ENCODE results near the gene ARL6IP1. TPM values are rescaled to one million over a fixed set of nuclear protein-coding genes. Genes with fewer than 3 reads are reported as not detected.

ARL6IP1 gene
- total and polyA plus RNA-seq, 2 of the 13 experiments (the other 11 are each of a cell fraction or from before 2014, with no cell fraction given): 263 to 373 TPM

- TF ChIP-seq ZNF530 (CRISPR knock-in tag; IDR thresholded peaks at IDR 0.05; ENCODE audit: low read depth): peak; percentile 85; the same call in 1 of the 2 replicates
- TF ChIP-seq HOXD1 (CRISPR knock-in tag; IDR thresholded peaks at IDR 0.05): peak; percentile 94; the same call in 1 of the 2 replicates
- peak; percentile 87; the same call in 1 of the 2 replicates for TF ChIP-seq MLLT10 (CRISPR knock-in tag; IDR thresholded peaks at IDR 0.05)
- TF ChIP-seq MBD4 (IDR thresholded peaks at IDR 0.05; ENCODE audit: borderline replicate concordance, low read length): no peak
- TF ChIP-seq, protein P1, sequence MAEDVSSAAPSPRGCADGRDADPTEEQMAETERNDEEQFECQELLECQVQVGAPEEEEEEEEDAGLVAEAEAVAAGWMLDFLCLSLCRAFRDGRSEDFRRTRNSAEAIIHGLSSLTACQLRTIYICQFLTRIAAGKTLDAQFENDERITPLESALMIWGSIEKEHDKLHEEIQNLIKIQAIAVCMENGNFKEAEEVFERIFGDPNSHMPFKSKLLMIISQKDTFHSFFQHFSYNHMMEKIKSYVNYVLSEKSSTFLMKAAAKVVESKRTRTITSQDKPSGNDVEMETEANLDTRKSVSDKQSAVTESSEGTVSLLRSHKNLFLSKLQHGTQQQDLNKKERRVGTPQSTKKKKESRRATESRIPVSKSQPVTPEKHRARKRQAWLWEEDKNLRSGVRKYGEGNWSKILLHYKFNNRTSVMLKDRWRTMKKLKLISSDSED (CRISPR knock-in tag; IDR thresholded peaks at IDR 0.05): peak; percentile 80
- TF ChIP-seq MATR3 (CRISPR knock-in tag; IDR thresholded peaks at IDR 0.05): peak; percentile 73; the same call in 1 of the 2 replicates
- peak; percentile 73 for TF ChIP-seq FOSL2 (CRISPR knock-in tag; IDR thresholded peaks at IDR 0.05)
- TF ChIP-seq ZNF337 (CRISPR knock-in tag; IDR thresholded peaks at IDR 0.05; ENCODE audit: borderline replicate concordance, low read depth): peak; percentile 97; the same call in 1 of the 2 replicates
- TF ChIP-seq SMYD3 (CRISPR knock-in tag; IDR thresholded peaks at IDR 0.05): peak; percentile 94
- TF ChIP-seq GATA4 (IDR thresholded peaks at IDR 0.05; ENCODE audit: borderline replicate concordance, low read depth): peak; percentile 82
- TF ChIP-seq FOSL1 (CRISPR knock-in tag; IDR thresholded peaks at IDR 0.05; ENCODE audit: borderline replicate concordance): no peak
- peak; percentile 91 for TF ChIP-seq AKAP8 (CRISPR knock-in tag; IDR thresholded peaks at IDR 0.05)
- TF ChIP-seq, protein P2, sequence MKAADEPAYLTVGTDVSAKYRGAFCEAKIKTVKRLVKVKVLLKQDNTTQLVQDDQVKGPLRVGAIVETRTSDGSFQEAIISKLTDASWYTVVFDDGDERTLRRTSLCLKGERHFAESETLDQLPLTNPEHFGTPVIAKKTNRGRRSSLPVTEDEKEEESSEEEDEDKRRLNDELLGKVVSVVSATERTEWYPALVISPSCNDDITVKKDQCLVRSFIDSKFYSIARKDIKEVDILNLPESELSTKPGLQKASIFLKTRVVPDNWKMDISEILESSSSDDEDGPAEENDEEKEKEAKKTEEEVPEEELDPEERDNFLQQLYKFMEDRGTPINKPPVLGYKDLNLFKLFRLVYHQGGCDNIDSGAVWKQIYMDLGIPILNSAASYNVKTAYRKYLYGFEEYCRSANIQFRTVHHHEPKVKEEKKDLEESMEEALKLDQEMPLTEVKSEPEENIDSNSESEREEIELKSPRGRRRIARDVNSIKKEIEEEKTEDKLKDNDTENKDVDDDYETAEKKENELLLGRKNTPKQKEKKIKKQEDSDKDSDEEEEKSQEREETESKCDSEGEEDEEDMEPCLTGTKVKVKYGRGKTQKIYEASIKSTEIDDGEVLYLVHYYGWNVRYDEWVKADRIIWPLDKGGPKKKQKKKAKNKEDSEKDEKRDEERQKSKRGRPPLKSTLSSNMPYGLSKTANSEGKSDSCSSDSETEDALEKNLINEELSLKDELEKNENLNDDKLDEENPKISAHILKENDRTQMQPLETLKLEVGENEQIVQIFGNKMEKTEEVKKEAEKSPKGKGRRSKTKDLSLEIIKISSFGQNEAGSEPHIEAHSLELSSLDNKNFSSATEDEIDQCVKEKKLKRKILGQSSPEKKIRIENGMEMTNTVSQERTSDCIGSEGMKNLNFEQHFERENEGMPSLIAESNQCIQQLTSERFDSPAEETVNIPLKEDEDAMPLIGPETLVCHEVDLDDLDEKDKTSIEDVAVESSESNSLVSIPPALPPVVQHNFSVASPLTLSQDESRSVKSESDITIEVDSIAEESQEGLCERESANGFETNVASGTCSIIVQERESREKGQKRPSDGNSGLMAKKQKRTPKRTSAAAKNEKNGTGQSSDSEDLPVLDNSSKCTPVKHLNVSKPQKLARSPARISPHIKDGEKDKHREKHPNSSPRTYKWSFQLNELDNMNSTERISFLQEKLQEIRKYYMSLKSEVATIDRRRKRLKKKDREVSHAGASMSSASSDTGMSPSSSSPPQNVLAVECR (CRISPR knock-in tag; IDR thresholded peaks at IDR 0.05; ENCODE audit: borderline replicate concordance): peak; percentile 99
- TF ChIP-seq EZH2 (conservative IDR thresholded peaks at IDR 0.05; ENCODE audit: low read depth, low read length): no peak
- peak; percentile 99 for TF ChIP-seq ZNF230 (CRISPR knock-in tag; IDR thresholded peaks at IDR 0.05)
- peak; percentile 91 for TF ChIP-seq SNAPC2 (CRISPR knock-in tag; IDR thresholded peaks at IDR 0.05)
- TF ChIP-seq MXD4 (CRISPR knock-in tag; IDR thresholded peaks at IDR 0.05): peak; percentile 91
- TF ChIP-seq ATAD3A (CRISPR knock-in tag; IDR thresholded peaks at IDR 0.05): peak; percentile 88
- TF ChIP-seq LRRFIP1 (CRISPR knock-in tag; conservative IDR thresholded peaks at IDR 0.05): peak; percentile 72
- TF ChIP-seq, protein P3, sequence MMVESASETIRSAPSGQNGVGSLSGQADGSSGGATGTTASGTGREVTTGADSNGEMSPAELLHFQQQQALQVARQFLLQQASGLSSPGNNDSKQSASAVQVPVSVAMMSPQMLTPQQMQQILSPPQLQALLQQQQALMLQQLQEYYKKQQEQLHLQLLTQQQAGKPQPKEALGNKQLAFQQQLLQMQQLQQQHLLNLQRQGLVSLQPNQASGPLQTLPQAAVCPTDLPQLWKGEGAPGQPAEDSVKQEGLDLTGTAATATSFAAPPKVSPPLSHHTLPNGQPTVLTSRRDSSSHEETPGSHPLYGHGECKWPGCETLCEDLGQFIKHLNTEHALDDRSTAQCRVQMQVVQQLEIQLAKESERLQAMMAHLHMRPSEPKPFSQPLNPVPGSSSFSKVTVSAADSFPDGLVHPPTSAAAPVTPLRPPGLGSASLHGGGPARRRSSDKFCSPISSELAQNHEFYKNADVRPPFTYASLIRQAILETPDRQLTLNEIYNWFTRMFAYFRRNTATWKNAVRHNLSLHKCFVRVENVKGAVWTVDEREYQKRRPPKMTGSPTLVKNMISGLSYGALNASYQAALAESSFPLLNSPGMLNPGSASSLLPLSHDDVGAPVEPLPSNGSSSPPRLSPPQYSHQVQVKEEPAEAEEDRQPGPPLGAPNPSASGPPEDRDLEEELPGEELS (CRISPR knock-in tag; IDR thresholded peaks at IDR 0.05): peak; percentile 58
These were observed 11.3 kb downstream of the ARL6IP1 start, which contains the start of gene RPS15A (continued) for GRCh38 chr16:18789850-18790706.
